RWPE2 (cell line): ENCODE data around the gene FRZB.
"Not testable (repeated sequence)": the region's sequence is repeated elsewhere in the genome, so short reads cannot be mapped to it uniquely, and the experiment has no call there.

Experiments
- ATAC-seq: fragments of 200-7000 bp; cut with Tn5 transposase; 3 replicates; pipeline ENCODE4 v1.9.1; 2021; ENCODE audit warnings: low read depth
- DNase-seq: peaks from one replicate; pipeline ENCODE4 v3.0.0-alpha.2; 2020; ENCODE audit warnings: low spot score
- H3K27ac ChIP-seq: fragments of 450-650 bp; 2 replicates; pipeline ENCODE4 v1.5.1; 2017; ENCODE audit warnings: mild to moderate bottlenecking; ENCODE audit not compliant: poor library complexity, severe bottlenecking
- H3K27me3 ChIP-seq: fragments of 250-450 bp; sonication (Bioruptor Pico); 2 replicates; pipeline ENCODE4 v1.5.1; 2021; ENCODE audit warnings: mild to moderate bottlenecking, moderate library complexity; ENCODE audit not compliant: insufficient read depth, poor library complexity, severe bottlenecking
- H3K36me3 ChIP-seq: fragments of 250-450 bp; sonication (Bioruptor Pico); 2 replicates; pipeline ENCODE4 v1.5.1; 2020; ENCODE audit warnings: low read depth, mild to moderate bottlenecking, moderate library complexity
- H3K4me1 ChIP-seq: fragments of 250-450 bp; sonication (Bioruptor Pico); 2 replicates; pipeline ENCODE4 v1.5.1; 2021; ENCODE audit warnings: mild to moderate bottlenecking, moderate library complexity; ENCODE audit not compliant: insufficient read depth, poor library complexity, severe bottlenecking
- H3K4me3 ChIP-seq: fragments of 250-450 bp; sonication (Bioruptor Pico); 2 replicates; pipeline ENCODE4 v1.5.1; 2021; ENCODE audit warnings: mild to moderate bottlenecking, moderate library complexity; ENCODE audit not compliant: severe bottlenecking
- H3K9me3 ChIP-seq: fragments of 250-450 bp; sonication (Bioruptor Pico); 2 replicates; pipeline ENCODE4 v1.5.1; 2021; ENCODE audit warnings: mild to moderate bottlenecking, moderate library complexity; ENCODE audit not compliant: severe bottlenecking
- CTCF ChIP-seq: fragments of 450-650 bp; IDR thresholded peaks from one replicate; pipeline ENCODE4 v1.5.1; 2017; ENCODE audit warnings: mild to moderate bottlenecking, moderate library complexity; ENCODE audit not compliant: poor library complexity, severe bottlenecking

The FRZB gene

DNA sequence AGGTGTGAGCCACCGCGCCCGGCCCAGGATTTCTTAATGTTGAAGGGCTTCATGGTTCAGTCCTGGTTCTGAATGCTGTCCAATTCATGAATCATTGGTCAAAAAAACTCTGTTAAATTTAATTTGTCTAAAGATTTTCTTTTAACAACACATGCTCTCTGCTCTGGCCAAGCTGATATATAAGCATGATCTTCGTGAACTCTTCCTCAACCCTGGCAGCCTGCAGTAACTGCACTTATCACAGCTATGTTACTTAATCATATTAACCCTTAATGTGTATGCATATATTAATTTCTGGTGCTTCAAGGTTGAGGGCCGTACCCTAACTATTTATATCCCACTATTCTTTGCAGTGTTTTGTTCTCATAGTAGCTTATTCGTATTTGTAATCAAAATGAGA, 29.4 kb upstream of the FRZB start:
- ATAC-seq (no peak), DNase-seq (no peak)
- no peaks in the 10 kb centered on the region for H3K4me1 ChIP-seq
- H3K4me3 ChIP-seq, result no peak overlapping the region
- no peak overlapping the region for H3K27ac ChIP-seq
- no peaks in the 10 kb centered on the region for H3K36me3 ChIP-seq
- no peaks in the 10 kb centered on the region for H3K9me3 ChIP-seq
- no peaks in the 10 kb centered on the region for H3K27me3 ChIP-seq
- TF ChIP-seq CTCF, result no peak

- no peak for TF ChIP-seq CTCF
- Histone ChIP-seq H3K27me3 (no peaks in the 10 kb centered on the region), H3K4me3 (no peak overlapping the region), H3K4me1 (no peaks in the 10 kb centered on the region), H3K36me3 (no peaks in the 10 kb centered on the region), H3K9me3 (no peaks in the 10 kb centered on the region), H3K27ac (no peak overlapping the region)
- DNase-seq, result no peak
- no peak for ATAC-seq
These were observed 28.7 kb upstream of the FRZB start for GRCh38 chr2:182895169-182895568.

- no peak for ATAC-seq
- TF ChIP-seq CTCF, result no peak
- H3K4me3 ChIP-seq, result no peak overlapping the region
- DNase-seq, result no peak
- no peaks in the 10 kb centered on the region for H3K27me3 ChIP-seq
- no peaks in the 10 kb centered on the region for H3K36me3 ChIP-seq
- H3K27ac ChIP-seq, result no peak overlapping the region
- no peaks in the 10 kb centered on the region for H3K9me3 ChIP-seq
- no peaks in the 10 kb centered on the region for H3K4me1 ChIP-seq
These were observed 27.7 kb upstream of the FRZB start for GRCh38 chr2:182894174-182894573.

DNA sequence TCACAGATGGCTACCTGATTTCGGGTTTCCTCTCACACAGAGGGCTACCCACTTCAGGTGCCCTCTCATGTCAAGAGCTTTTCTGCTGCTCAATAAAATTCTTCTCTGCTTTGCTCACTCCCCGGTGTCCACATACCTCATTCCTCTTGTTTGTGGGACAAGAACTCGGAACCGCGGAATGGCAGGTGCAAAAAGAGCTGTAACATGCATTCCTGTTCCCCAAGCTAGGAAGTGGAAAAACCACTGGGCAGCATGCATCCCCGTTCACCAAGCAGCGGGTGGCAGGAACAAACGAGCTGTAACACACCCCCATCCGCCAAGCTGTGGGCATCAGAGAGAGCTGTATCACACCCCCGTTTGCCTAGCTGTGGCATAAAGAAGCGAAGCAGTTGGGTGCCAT, 27.2 kb upstream of the FRZB start:
- Histone ChIP-seq H3K36me3 (no peaks in the 10 kb centered on the region), H3K4me3 (no peak overlapping the region), H3K27me3 (no peaks in the 10 kb centered on the region), H3K9me3 (no peaks in the 10 kb centered on the region), H3K4me1 (no peaks in the 10 kb centered on the region), H3K27ac (no peak overlapping the region)
- no peak for DNase-seq
- no peak for ATAC-seq
- no peak for TF ChIP-seq CTCF

- not testable (repeated sequence) for H3K36me3 ChIP-seq, H3K4me1 ChIP-seq, H3K9me3 ChIP-seq, H3K4me3 ChIP-seq, H3K27me3 ChIP-seq, DNase-seq, ATAC-seq, H3K27ac ChIP-seq
These were observed 26.6 kb upstream of the FRZB start for GRCh38 chr2:182893035-182893434.

DNA sequence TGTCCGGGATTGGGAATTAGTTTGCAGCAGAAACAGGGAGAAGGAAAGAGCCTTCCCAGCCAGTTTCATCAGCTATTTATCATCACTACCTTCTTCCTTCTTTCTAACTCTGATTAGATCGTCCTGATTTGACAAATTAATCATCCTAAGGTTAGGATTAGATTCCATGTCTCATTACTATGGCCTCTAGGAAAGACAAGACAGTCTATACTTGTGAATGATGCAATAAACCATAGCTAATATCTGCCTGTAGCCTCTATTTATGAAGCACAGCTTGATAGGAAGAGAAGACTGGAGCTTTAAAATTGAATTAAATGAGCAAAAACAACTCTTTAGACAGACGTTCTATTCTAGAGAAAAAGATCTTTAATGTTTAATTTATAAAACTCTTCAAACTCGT, 25.2 kb upstream of the FRZB start:
- H3K4me3 ChIP-seq, result no peak overlapping the region
- no peak for TF ChIP-seq CTCF
- no peak overlapping the region for H3K27ac ChIP-seq
- no peaks in the 10 kb centered on the region for H3K27me3 ChIP-seq
- no peak for DNase-seq
- no peaks in the 10 kb centered on the region for H3K36me3 ChIP-seq
- ATAC-seq, result no peak
- no peaks in the 10 kb centered on the region for H3K4me1 ChIP-seq
- no peaks in the 10 kb centered on the region for H3K9me3 ChIP-seq
